HEK293T (cell line): ENCODE results near the gene UBAP1L.
"Not testable (repeated sequence)": the region's sequence is repeated elsewhere in the genome, so short reads cannot be mapped to it uniquely, and the experiment has no call there.

Experiments used
- CTCF ChIA-PET: fragments of 350-600 bp; formaldehyde crosslinking; extraction: SDS; loops from one replicate; lab custom pipeline; 2021; ENCODE audit warnings: antibody characterized with exemption, inconsistent platforms; lab: Yijun Ruan, JAX
- POLR2A ChIA-PET: fragments of 350-600 bp; formaldehyde crosslinking; extraction: SDS; loops from one replicate; lab custom pipeline; 2020; ENCODE audit warnings: antibody characterized with exemption, inconsistent platforms; lab: Yijun Ruan, JAX
- DNase-seq: peaks from one replicate; pipeline ENCODE4 v3.0.0; 2012; ENCODE audit warnings: mixed read lengths; ENCODE audit errors: extremely low spot score
- ARNT ChIP-seq: fragments of 450-650 bp; IDR thresholded peaks from 2 replicates; pipeline ENCODE4 v1.6.1; 2017; ENCODE audit warnings: mild to moderate bottlenecking
- BHLHE40 ChIP-seq: fragments of 450-650 bp; IDR thresholded peaks from 2 replicates; pipeline ENCODE4 v1.6.1; 2016; ENCODE audit warnings: mild to moderate bottlenecking, moderate library complexity, borderline replicate concordance
- CTBP1 ChIP-seq: fragments of 450-650 bp; IDR thresholded peaks from 2 replicates; pipeline ENCODE4 v1.6.1; 2016; ENCODE audit warnings: borderline replicate concordance
- ELF4 ChIP-seq: fragments of 450-650 bp; IDR thresholded peaks from 2 replicates; pipeline ENCODE4 v1.6.1; 2017; ENCODE audit warnings: antibody characterized with exemption
- FOXA1 ChIP-seq: fragments of 450-650 bp; IDR thresholded peaks from 2 replicates; pipeline ENCODE4 v1.6.1; 2016; ENCODE audit warnings: mild to moderate bottlenecking
- FOXK2 ChIP-seq: fragments of 450-650 bp; IDR thresholded peaks from 2 replicates; pipeline ENCODE4 v1.6.1; 2016; ENCODE audit warnings: mild to moderate bottlenecking
- FOXM1 ChIP-seq: fragments of 450-650 bp; IDR thresholded peaks from 2 replicates; pipeline ENCODE4 v1.6.1; 2017; ENCODE audit warnings: mild to moderate bottlenecking, borderline replicate concordance
- HDGF ChIP-seq: fragments of 450-650 bp; IDR thresholded peaks from 2 replicates; pipeline ENCODE4 v1.6.1; 2017; ENCODE audit warnings: antibody characterized with exemption, borderline replicate concordance
- L3MBTL2 ChIP-seq: fragments of 450-650 bp; conservative IDR thresholded peaks from 2 replicates; pipeline ENCODE4 v1.6.1; 2016; ENCODE audit warnings: mild to moderate bottlenecking
- LEF1 ChIP-seq: fragments of 450-650 bp; IDR thresholded peaks from 2 replicates; pipeline ENCODE4 v1.6.1; 2017; ENCODE audit warnings: mild to moderate bottlenecking, borderline replicate concordance
- NFRKB ChIP-seq: fragments of 450-650 bp; IDR thresholded peaks from 2 replicates; pipeline ENCODE4 v1.6.1; 2016; ENCODE audit warnings: mild to moderate bottlenecking, moderate library complexity
- PKNOX1 ChIP-seq: fragments of 450-650 bp; IDR thresholded peaks from 2 replicates; pipeline ENCODE4 v1.6.1; 2016
- SP1 ChIP-seq: fragments of 450-650 bp; IDR thresholded peaks from 2 replicates; pipeline ENCODE4 v1.6.1; 2017
- SUZ12 ChIP-seq: fragments of 450-650 bp; IDR thresholded peaks from 2 replicates; pipeline ENCODE4 v1.6.1; 2016; ENCODE audit warnings: mild to moderate bottlenecking
- TARDBP ChIP-seq: fragments of 450-650 bp; IDR thresholded peaks from 2 replicates; pipeline ENCODE4 v1.6.1; 2016
- ZNF384 ChIP-seq: fragments of 450-650 bp; IDR thresholded peaks from 2 replicates; pipeline ENCODE4 v1.6.1; 2016

The UBAP1L gene

GRCh38 chr15:65095011-65095746, 19.8 kb downstream of the UBAP1L start:
- CTCF ChIA-PET: no interaction called here
- POLR2A ChIA-PET: no interaction called here
- no peak for TF ChIP-seq ELF4
- no peak for TF ChIP-seq LEF1
- TF ChIP-seq FOXK2: no peak
- no peak for TF ChIP-seq ZNF384
- no peak for TF ChIP-seq TARDBP
- no peak for TF ChIP-seq SP1
- TF ChIP-seq HDGF: no peak
- TF ChIP-seq NFRKB: no peak
- TF ChIP-seq FOXA1: no peak
- TF ChIP-seq L3MBTL2: no peak
- TF ChIP-seq ARNT: no peak
- no peak for TF ChIP-seq BHLHE40
- no peak for TF ChIP-seq PKNOX1
- no peak for TF ChIP-seq CTBP1
- TF ChIP-seq SUZ12: no peak
- TF ChIP-seq FOXM1: no peak

GRCh38 chr15:65094294-65094995, 20.6 kb downstream of the UBAP1L start:
- no peak for DNase-seq
- CTCF ChIA-PET: no interaction called here
- POLR2A ChIA-PET: no interaction called here
- TF ChIP-seq FOXK2 (no peak), FOXA1 (no peak), PKNOX1 (no peak), TARDBP (no peak), BHLHE40 (no peak), CTBP1 (no peak), ARNT (no peak), LEF1 (no peak), SP1 (no peak), HDGF (no peak), NFRKB (no peak), FOXM1 (no peak), ELF4 (no peak), SUZ12 (no peak), L3MBTL2 (no peak), ZNF384 (no peak)

More at GRCh38 chr15:65095011-65095746, 19.8 kb downstream of the UBAP1L start:
- DNase-seq: no peak

- CTCF ChIA-PET, POLR2A ChIA-PET: not testable (repeated sequence)
Measured at GRCh38 chr15:65093793-65094170, 21.2 kb downstream of the UBAP1L start.

GRCh38 chr15:65092911-65093792, 21.8 kb downstream of the UBAP1L start:
- TF ChIP-seq SUZ12 (no peak), FOXM1 (no peak), BHLHE40 (no peak), ZNF384 (no peak), L3MBTL2 (no peak), HDGF (no peak), TARDBP (no peak), ARNT (no peak), SP1 (no peak)
- no peak for DNase-seq
- ChIA-PET POLR2A (no interaction called here), CTCF (no interaction called here)

More at GRCh38 chr15:65093793-65094170, 21.2 kb downstream of the UBAP1L start:
- not testable (repeated sequence) for DNase-seq

- CTCF ChIA-PET: interaction anchor here (0.6 kb wide), 1 partner anchor 112 kb away, joined by 4 read pairs; no protein-coding TSS in a partner anchor
- no peak for DNase-seq
Measured at GRCh38 chr15:65091946-65092770, 22.8 kb downstream of the UBAP1L start.

More at GRCh38 chr15:65091946-65092770, 22.8 kb downstream of the UBAP1L start:
- no peak for TF ChIP-seq PKNOX1
- no peak for TF ChIP-seq BHLHE40
- TF ChIP-seq SP1: no peak
- no peak for TF ChIP-seq ELF4
- TF ChIP-seq FOXK2: no peak
- TF ChIP-seq SUZ12: no peak
- no peak for TF ChIP-seq FOXM1
- TF ChIP-seq CTBP1: no peak
- TF ChIP-seq TARDBP: no peak
- TF ChIP-seq ARNT: no peak
- TF ChIP-seq HDGF: no peak
- TF ChIP-seq NFRKB: no peak
- TF ChIP-seq L3MBTL2: no peak
- TF ChIP-seq LEF1: no peak
- no peak for TF ChIP-seq ZNF384
- no peak for TF ChIP-seq FOXA1
- POLR2A ChIA-PET: no interaction called here
